ENCODE measurements around the gene SERPINA6.
"Not testable (repeated sequence)": the region's sequence is repeated elsewhere in the genome, so short reads cannot be mapped to it uniquely, and the experiment has no call there.

Gene SERPINA6

GRCh38 chr14:94348836-94349235 is 25.7 kb upstream of the SERPINA6 start:
- no peak overlapping the region for H3K4me3 ChIP-seq (ENCODE audit: low read length)
- H3K9ac ChIP-seq (ENCODE audit: low read depth, low read length), result no peak overlapping the region
- H3K36me3 ChIP-seq (ENCODE audit: insufficient read depth, low read length), result no peaks in the 10 kb centered on the region
- H3K27ac ChIP-seq (ENCODE audit: low read depth, low read length), result no peak overlapping the region
- H3K27me3 ChIP-seq (ENCODE audit: insufficient read depth, low read length), result no peaks in the 10 kb centered on the region
- H3K9me3 ChIP-seq (ENCODE audit: insufficient read depth, low read depth, low read length), result no peaks in the 10 kb centered on the region
- no peaks in the 10 kb centered on the region for H3K4me1 ChIP-seq (ENCODE audit: insufficient read depth, low read length)

GRCh38 chr14:94346841-94347240 is 23.7 kb upstream of the SERPINA6 start:
- H3K27me3 ChIP-seq (ENCODE audit: insufficient read depth, low read length), result no peaks in the 10 kb centered on the region
- no peak overlapping the region for H3K9ac ChIP-seq (ENCODE audit: low read depth, low read length)
- 95% methylated on average over 5 of the region's 5 CpGs for WGBS
- H3K4me1 ChIP-seq (ENCODE audit: insufficient read depth, low read length), result no peaks in the 10 kb centered on the region
- no peak overlapping the region for H3K27ac ChIP-seq (ENCODE audit: low read depth, low read length)
- H3K4me3 ChIP-seq (ENCODE audit: low read length), result no peak overlapping the region
- no peaks in the 10 kb centered on the region for H3K36me3 ChIP-seq (ENCODE audit: insufficient read depth, low read length)
- H3K9me3 ChIP-seq (ENCODE audit: insufficient read depth, low read depth, low read length), result no peaks in the 10 kb centered on the region

GRCh38 chr14:94346065-94346786 is 23.1 kb upstream of the SERPINA6 start:
- H3K36me3 ChIP-seq (ENCODE audit: insufficient read depth, low read length); H3K27me3 ChIP-seq (ENCODE audit: insufficient read depth, low read length); H3K27ac ChIP-seq (ENCODE audit: low read depth, low read length); H3K4me3 ChIP-seq (ENCODE audit: low read length); H3K4me1 ChIP-seq (ENCODE audit: insufficient read depth, low read length); H3K9me3 ChIP-seq (ENCODE audit: insufficient read depth, low read depth, low read length); H3K9ac ChIP-seq (ENCODE audit: low read depth, low read length): not testable (repeated sequence)
- 93% methylated on average over 24 of the region's 24 CpGs for WGBS

GRCh38 chr14:94345344-94346064 is 22.4 kb upstream of the SERPINA6 start:
- no peaks in the 10 kb centered on the region for H3K27me3 ChIP-seq (ENCODE audit: insufficient read depth, low read length)
- H3K9me3 ChIP-seq (ENCODE audit: insufficient read depth, low read depth, low read length), result no peaks in the 10 kb centered on the region
- no peak overlapping the region for H3K27ac ChIP-seq (ENCODE audit: low read depth, low read length)
- no peak overlapping the region for H3K4me3 ChIP-seq (ENCODE audit: low read length)
- H3K36me3 ChIP-seq (ENCODE audit: insufficient read depth, low read length), result no peaks in the 10 kb centered on the region
- no peak overlapping the region for H3K9ac ChIP-seq (ENCODE audit: low read depth, low read length)
- 95% methylated on average over 12 of the region's 12 CpGs for WGBS
- H3K4me1 ChIP-seq (ENCODE audit: insufficient read depth, low read length), result no peaks in the 10 kb centered on the region

GRCh38 chr14:94344389-94344788 is 21.3 kb upstream of the SERPINA6 start:
- H3K36me3 ChIP-seq (ENCODE audit: insufficient read depth, low read length), result no peaks in the 10 kb centered on the region
- H3K27me3 ChIP-seq (ENCODE audit: insufficient read depth, low read length), result no peaks in the 10 kb centered on the region
- H3K9me3 ChIP-seq (ENCODE audit: insufficient read depth, low read depth, low read length), result no peaks in the 10 kb centered on the region
- H3K9ac ChIP-seq (ENCODE audit: low read depth, low read length), result no peak overlapping the region
- H3K4me3 ChIP-seq (ENCODE audit: low read length), result no peak overlapping the region
- H3K27ac ChIP-seq (ENCODE audit: low read depth, low read length), result no peak overlapping the region
- 91% methylated on average over 3 of the region's 3 CpGs for WGBS
- H3K4me1 ChIP-seq (ENCODE audit: insufficient read depth, low read length), result no peaks in the 10 kb centered on the region

- Histone ChIP-seq H3K9me3 (ENCODE audit: insufficient read depth, low read depth, low read length) (no peaks in the 10 kb centered on the region), H3K4me1 (ENCODE audit: insufficient read depth, low read length) (no peaks in the 10 kb centered on the region), H3K27ac (ENCODE audit: low read depth, low read length) (no peak overlapping the region), H3K27me3 (ENCODE audit: insufficient read depth, low read length) (no peaks in the 10 kb centered on the region), H3K4me3 (ENCODE audit: low read length) (no peak overlapping the region), H3K9ac (ENCODE audit: low read depth, low read length) (no peak overlapping the region), H3K36me3 (ENCODE audit: insufficient read depth, low read length) (no peaks in the 10 kb centered on the region)
- 90% methylated on average over 7 of the region's 8 CpGs for WGBS
These were observed 20.3 kb upstream of the SERPINA6 start for GRCh38 chr14:94343238-94344005.

- Histone ChIP-seq H3K4me3 (ENCODE audit: low read length) (no peak overlapping the region), H3K27me3 (ENCODE audit: insufficient read depth, low read length) (no peaks in the 10 kb centered on the region), H3K9ac (ENCODE audit: low read depth, low read length) (no peak overlapping the region), H3K27ac (ENCODE audit: low read depth, low read length) (no peak overlapping the region), H3K36me3 (ENCODE audit: insufficient read depth, low read length) (no peaks in the 10 kb centered on the region), H3K4me1 (ENCODE audit: insufficient read depth, low read length) (no peaks in the 10 kb centered on the region), H3K9me3 (ENCODE audit: insufficient read depth, low read depth, low read length) (no peaks in the 10 kb centered on the region; the same call in 1 of the 2 replicates)
- WGBS, result 60% methylated on average over 2 of the region's 2 CpGs
These were observed 19.3 kb upstream of the SERPINA6 start for GRCh38 chr14:94342334-94342934.

- no peaks in the 10 kb centered on the region for H3K4me1 ChIP-seq (ENCODE audit: insufficient read depth, low read length)
- H3K27ac ChIP-seq (ENCODE audit: low read depth, low read length), result no peak overlapping the region
These were observed 18.7 kb upstream of the SERPINA6 start for GRCh38 chr14:94341656-94342333.

GRCh38 chr14:94340533-94340932 is 17.4 kb upstream of the SERPINA6 start:
- Histone ChIP-seq H3K27ac (ENCODE audit: low read depth, low read length) (no peak overlapping the region), H3K27me3 (ENCODE audit: insufficient read depth, low read length) (no peaks in the 10 kb centered on the region), H3K36me3 (ENCODE audit: insufficient read depth, low read length) (no peaks in the 10 kb centered on the region), H3K9ac (ENCODE audit: low read depth, low read length) (no peak overlapping the region), H3K4me1 (ENCODE audit: insufficient read depth, low read length) (no peaks in the 10 kb centered on the region), H3K9me3 (ENCODE audit: insufficient read depth, low read depth, low read length) (no peaks in the 10 kb centered on the region; the same call in 1 of the 2 replicates), H3K4me3 (ENCODE audit: low read length) (no peak overlapping the region)

More at GRCh38 chr14:94341656-94342333, 18.7 kb upstream of the SERPINA6 start:
- Histone ChIP-seq H3K9me3 (ENCODE audit: insufficient read depth, low read depth, low read length) (no peaks in the 10 kb centered on the region; the same call in 1 of the 2 replicates), H3K9ac (ENCODE audit: low read depth, low read length) (no peak overlapping the region), H3K36me3 (ENCODE audit: insufficient read depth, low read length) (no peaks in the 10 kb centered on the region), H3K27me3 (ENCODE audit: insufficient read depth, low read length) (no peaks in the 10 kb centered on the region), H3K4me3 (ENCODE audit: low read length) (no peak overlapping the region)
- WGBS, result 89% methylated on average over 5 of the region's 5 CpGs

GRCh38 chr14:94338023-94338422 is 14.9 kb upstream of the SERPINA6 start:
- Histone ChIP-seq H3K36me3 (ENCODE audit: insufficient read depth, low read length) (no peaks in the 10 kb centered on the region), H3K4me3 (ENCODE audit: low read length) (no peak overlapping the region), H3K9me3 (ENCODE audit: insufficient read depth, low read depth, low read length) (no peaks in the 10 kb centered on the region; the same call in 1 of the 2 replicates), H3K4me1 (ENCODE audit: insufficient read depth, low read length) (no peaks in the 10 kb centered on the region), H3K27me3 (ENCODE audit: insufficient read depth, low read length) (no peaks in the 10 kb centered on the region), H3K9ac (ENCODE audit: low read depth, low read length) (no peak overlapping the region), H3K27ac (ENCODE audit: low read depth, low read length) (no peak overlapping the region)
- 87% methylated on average over 2 of the region's 2 CpGs for WGBS

Measured in HUES64 (cell line).